Cardiac muscle cell (in vitro differentiated cells and primary cell): ENCODE results near the gene ZNF732. TPM values are rescaled to one million over a fixed set of nuclear protein-coding genes. Genes with fewer than 3 reads are reported as not detected.

Source experiments
- DNase-seq, 2 donors: peaks; one replicate each; pipeline versions ENCODE4 v3.0.0 to v3.0.0-alpha.2; 2010 to 2017; ENCODE audit warnings: low read depth in 1 of 2, low spot score in 1 of 2
- H3K27ac ChIP-seq: fragments of 200-600 bp; sonication (generic); 2 replicates; pipeline ENCODE4 v1.5.1; 2016
- H3K27me3 ChIP-seq: fragments of 200-600 bp; sonication (generic); 2 replicates; pipeline ENCODE4 v1.6.0; 2016; ENCODE audit warnings: control low read depth
- H3K36me3 ChIP-seq: fragments of 200-600 bp; sonication (generic); 2 replicates; pipeline ENCODE4 v1.5.1; 2016; ENCODE audit warnings: control low read depth
- H3K4me1 ChIP-seq: fragments of 200-600 bp; sonication (generic); 2 replicates; pipeline ENCODE4 v1.8.1; 2017; ENCODE audit warnings: low read depth, mild to moderate bottlenecking, mixed run types
- H3K4me3 ChIP-seq: fragments of 200-600 bp; sonication (generic); 2 replicates; pipeline ENCODE4 v1.5.1; 2016; ENCODE audit warnings: mild to moderate bottlenecking
- H3K9me3 ChIP-seq: fragments of 200-600 bp; sonication (generic); 2 replicates; pipeline ENCODE4 v1.5.1; 2017; ENCODE audit warnings: low read depth, mild to moderate bottlenecking, control low read depth
- polyA plus RNA-seq: library from polyadenylated mRNA; unstranded; fragments of >200 nt; fragmentation: Nextera tagmentation; extraction: Ambion mirVana; gene quantifications from 2 replicates; pipeline ENCODE4 v1.2.1, GENCODE V29; 2016
- total RNA-seq: library from RNA; depleted of rRNA; stranded (reverse); fragments of >200 nt; gene quantifications from 2 replicates; pipeline ENCODE4 v1.2.3, GENCODE V29; 2016
- TF ChIP-seq, protein P1 (sequence below): IDR thresholded peaks from 2 replicates; pipeline ENCODE4 v1.5.1; 2012; ENCODE audit warnings: low read depth, mild to moderate bottlenecking, low read length

ZNF732 gene
- total and polyA plus RNA-seq, 2 experiments from 2014 or later = 0.81 to 2.2 TPM

- no peaks in the 10 kb centered on the region for H3K36me3 ChIP-seq
- no peaks in the 10 kb centered on the region for H3K9me3 ChIP-seq
- H3K4me3 ChIP-seq = no peak overlapping the region
- H3K27ac ChIP-seq = no peak overlapping the region
- TF ChIP-seq, protein P1, sequence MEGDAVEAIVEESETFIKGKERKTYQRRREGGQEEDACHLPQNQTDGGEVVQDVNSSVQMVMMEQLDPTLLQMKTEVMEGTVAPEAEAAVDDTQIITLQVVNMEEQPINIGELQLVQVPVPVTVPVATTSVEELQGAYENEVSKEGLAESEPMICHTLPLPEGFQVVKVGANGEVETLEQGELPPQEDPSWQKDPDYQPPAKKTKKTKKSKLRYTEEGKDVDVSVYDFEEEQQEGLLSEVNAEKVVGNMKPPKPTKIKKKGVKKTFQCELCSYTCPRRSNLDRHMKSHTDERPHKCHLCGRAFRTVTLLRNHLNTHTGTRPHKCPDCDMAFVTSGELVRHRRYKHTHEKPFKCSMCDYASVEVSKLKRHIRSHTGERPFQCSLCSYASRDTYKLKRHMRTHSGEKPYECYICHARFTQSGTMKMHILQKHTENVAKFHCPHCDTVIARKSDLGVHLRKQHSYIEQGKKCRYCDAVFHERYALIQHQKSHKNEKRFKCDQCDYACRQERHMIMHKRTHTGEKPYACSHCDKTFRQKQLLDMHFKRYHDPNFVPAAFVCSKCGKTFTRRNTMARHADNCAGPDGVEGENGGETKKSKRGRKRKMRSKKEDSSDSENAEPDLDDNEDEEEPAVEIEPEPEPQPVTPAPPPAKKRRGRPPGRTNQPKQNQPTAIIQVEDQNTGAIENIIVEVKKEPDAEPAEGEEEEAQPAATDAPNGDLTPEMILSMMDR = no peak
- DNase-seq = no peak
- no peaks in the 10 kb centered on the region for H3K27me3 ChIP-seq
- H3K4me1 ChIP-seq = no peaks in the 10 kb centered on the region
Observed at GRCh38 chr4:234178-234577, 71.1 kb downstream of the ZNF732 start.

GRCh38 chr4:223913-224497 is 81.3 kb downstream of the ZNF732 start:
- H3K27ac ChIP-seq = no peak overlapping the region
- no peak for DNase-seq
- H3K36me3 ChIP-seq = no peaks in the 10 kb centered on the region
- TF ChIP-seq, protein P1 = no peak
- H3K4me3 ChIP-seq = no peak overlapping the region
- no peaks in the 10 kb centered on the region for H3K27me3 ChIP-seq
- no peaks in the 10 kb centered on the region for H3K4me1 ChIP-seq
- H3K9me3 ChIP-seq = no peaks in the 10 kb centered on the region

Other genes with a start within 250 kb of the ZNF732 start
- gene ZNF718, start 181.0 kb downstream of the ZNF732 start, total RNA-seq = 11.7 and 17.1 TPM in 2 replicates
- gene ZNF718, start 181.0 kb downstream of the ZNF732 start, polyA plus RNA-seq = 11.1 and 12.6 TPM in 2 replicates
- gene ZNF141, start 32.3 kb upstream of the ZNF732 start, total RNA-seq = 19.6 and 29.7 TPM in 2 replicates
- 10.9 and 14.2 TPM in 2 replicates for gene ZNF141, start 32.3 kb upstream of the ZNF732 start, polyA plus RNA-seq
- gene ZNF721, start 193.7 kb upstream of the ZNF732 start, total RNA-seq = 15.1 and 20.8 TPM in 2 replicates
- gene ZNF721, start 193.7 kb upstream of the ZNF732 start, polyA plus RNA-seq = 20.0 and 35.9 TPM in 2 replicates
- 26.5 and 52.9 TPM in 2 replicates for gene PIGG, start 193.7 kb upstream of the ZNF732 start, total RNA-seq
- 39.2 and 48.5 TPM in 2 replicates for gene PIGG, start 193.7 kb upstream of the ZNF732 start, polyA plus RNA-seq